Ascending aorta (tissue), 2 donors: ENCODE results near the gene TSHZ3. TPM values are rescaled to one million over a fixed set of nuclear protein-coding genes. Genes with fewer than 3 reads are reported as not detected.

Source experiments
- DNase-seq, 2 donors: peaks; one replicate each; pipeline ENCODE4 v3.0.0-alpha.2; 2019; ENCODE audit warnings: low spot score in 2 of 2
- H3K27ac ChIP-seq, 2 donors: fragments of 200-600 bp; sonication (generic); one replicate each; pipeline ENCODE4 v1.5.1; 2016 to 2017; ENCODE audit warnings: mild to moderate bottlenecking in 1 of 2
- H3K27me3 ChIP-seq: fragments of 200-600 bp; sonication (generic); one replicate; pipeline ENCODE4 v1.5.1; 2017
- H3K36me3 ChIP-seq, 2 donors: fragments of 200-600 bp; sonication (generic); one replicate each; pipeline ENCODE4 v1.5.1; 2016
- H3K4me1 ChIP-seq, 2 donors: fragments of 200-600 bp; sonication (generic); one replicate each; pipeline ENCODE4 v1.5.1; 2016 to 2017; ENCODE audit warnings: mild to moderate bottlenecking in 1 of 2
- H3K4me3 ChIP-seq, 2 donors: fragments of 200-600 bp; sonication (generic); one replicate each; pipeline ENCODE4 v1.5.1; 2016 to 2017; ENCODE audit warnings: mild to moderate bottlenecking in 1 of 2
- H3K9me3 ChIP-seq, 2 donors: fragments of 200-600 bp; sonication (generic); one replicate each; pipeline ENCODE4 v1.5.1; 2016
- intact Hi-C: fragments of 100-400 bp; cut with DNase I; formaldehyde crosslinking; loops from one replicate; pipeline ENCODE4 v1.15.1; 2023
- total RNA-seq: library from RNA; depleted of rRNA; stranded (reverse); fragments of >200 nt; gene quantifications from one replicate; pipeline ENCODE4 v1.1.0, GENCODE V29; 2016
- TF ChIP-seq, protein P1 (sequence below), 3 experiments: fragments of 200-600 bp in 2 of 3; fragments of 450-650 bp in 1 of 3; sonication (generic) in 2 of 3; IDR thresholded peaks; one replicate each; pipeline ENCODE4 v1.5.1; 2016 to 2019; ENCODE audit warnings: antibody characterized with exemption in 3 of 3, mild to moderate bottlenecking in 1 of 3, moderate library complexity in 1 of 3

Gene TSHZ3
- total RNA-seq, 1 donor from 2014 or later = 9.9 TPM

- Histone ChIP-seq H3K4me1 (no peaks in the 10 kb centered on the region), H3K27ac (no peak overlapping the region), H3K27me3 (no peaks in the 10 kb centered on the region), H3K36me3 (no peaks in the 10 kb centered on the region), H3K9me3 (no peaks in the 10 kb centered on the region), H3K4me3 (no peak overlapping the region)
- TF ChIP-seq, protein P1, sequence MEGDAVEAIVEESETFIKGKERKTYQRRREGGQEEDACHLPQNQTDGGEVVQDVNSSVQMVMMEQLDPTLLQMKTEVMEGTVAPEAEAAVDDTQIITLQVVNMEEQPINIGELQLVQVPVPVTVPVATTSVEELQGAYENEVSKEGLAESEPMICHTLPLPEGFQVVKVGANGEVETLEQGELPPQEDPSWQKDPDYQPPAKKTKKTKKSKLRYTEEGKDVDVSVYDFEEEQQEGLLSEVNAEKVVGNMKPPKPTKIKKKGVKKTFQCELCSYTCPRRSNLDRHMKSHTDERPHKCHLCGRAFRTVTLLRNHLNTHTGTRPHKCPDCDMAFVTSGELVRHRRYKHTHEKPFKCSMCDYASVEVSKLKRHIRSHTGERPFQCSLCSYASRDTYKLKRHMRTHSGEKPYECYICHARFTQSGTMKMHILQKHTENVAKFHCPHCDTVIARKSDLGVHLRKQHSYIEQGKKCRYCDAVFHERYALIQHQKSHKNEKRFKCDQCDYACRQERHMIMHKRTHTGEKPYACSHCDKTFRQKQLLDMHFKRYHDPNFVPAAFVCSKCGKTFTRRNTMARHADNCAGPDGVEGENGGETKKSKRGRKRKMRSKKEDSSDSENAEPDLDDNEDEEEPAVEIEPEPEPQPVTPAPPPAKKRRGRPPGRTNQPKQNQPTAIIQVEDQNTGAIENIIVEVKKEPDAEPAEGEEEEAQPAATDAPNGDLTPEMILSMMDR (IDR thresholded peaks at IDR 0.05) = no peak
- no peak for DNase-seq
- intact Hi-C loops = no loop called here
These were observed 94.6 kb downstream of the TSHZ3 start for GRCh38 chr19:31254611-31255010.

DNA sequence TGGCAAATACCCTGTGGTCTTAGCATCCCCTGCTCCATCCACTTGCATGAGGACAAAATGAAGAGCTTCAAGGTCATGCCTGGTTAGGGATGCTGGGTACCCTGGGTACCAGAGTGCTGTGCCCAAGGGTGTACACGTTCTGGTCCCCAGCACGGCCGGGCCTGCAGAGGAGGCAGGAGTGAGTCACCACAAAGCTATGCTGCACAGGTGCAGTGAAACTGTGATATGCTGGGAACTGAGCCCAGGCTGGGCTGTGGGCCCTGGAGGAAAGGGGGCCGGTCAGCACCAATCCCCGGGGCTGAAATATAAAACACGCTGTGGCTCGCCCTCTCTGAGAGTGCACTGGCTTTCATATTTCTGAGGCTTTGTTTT, 95.1 kb downstream of the TSHZ3 start:
- intact Hi-C loops = no loop called here
- H3K27ac ChIP-seq = no peak overlapping the region
- TF ChIP-seq, protein P1 (IDR thresholded peaks at IDR 0.05) = no peak
- DNase-seq = no peak
- H3K27me3 ChIP-seq = no peaks in the 10 kb centered on the region
- no peaks in the 10 kb centered on the region for H3K4me1 ChIP-seq
- H3K9me3 ChIP-seq = no peaks in the 10 kb centered on the region
- no peak overlapping the region for H3K4me3 ChIP-seq
- H3K36me3 ChIP-seq = no peaks in the 10 kb centered on the region

DNA sequence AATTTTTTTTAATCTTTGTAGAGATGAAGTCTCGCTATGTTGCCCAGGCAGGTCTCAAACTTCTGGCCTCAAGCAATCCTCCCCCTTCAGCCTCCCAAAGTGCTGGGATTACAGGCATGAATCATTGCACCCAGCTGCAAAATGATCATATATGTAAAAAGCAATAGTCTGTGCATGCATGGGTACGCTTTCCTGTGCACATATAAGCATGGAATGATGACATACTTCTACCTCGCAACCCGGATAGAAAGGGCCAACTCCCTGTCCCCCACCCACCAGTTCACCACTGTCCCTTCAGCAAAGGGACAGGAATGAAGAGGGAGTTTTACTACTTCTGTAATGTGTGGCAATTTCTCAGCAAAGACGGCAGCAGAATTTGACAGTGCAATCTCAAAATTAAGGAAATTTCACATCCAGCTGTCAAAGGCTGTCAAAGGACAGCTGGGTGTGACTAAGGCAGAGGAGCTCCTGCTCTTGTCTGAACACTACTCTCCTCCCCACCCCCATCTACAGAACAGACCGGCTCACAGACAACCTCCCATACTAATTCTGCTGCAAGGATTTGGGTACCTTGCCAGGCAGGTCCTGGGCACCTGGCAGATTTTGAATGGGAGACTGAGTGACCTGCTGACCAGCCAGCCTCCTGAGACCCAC, 95.6 kb downstream of the TSHZ3 start:
- Histone ChIP-seq H3K36me3 (no peaks in the 10 kb centered on the region), H3K9me3 (no peaks in the 10 kb centered on the region), H3K4me1 (no peaks in the 10 kb centered on the region), H3K27me3 (no peaks in the 10 kb centered on the region), H3K4me3 (no peak overlapping the region), H3K27ac (no peak overlapping the region)
- intact Hi-C loops = no loop called here
- TF ChIP-seq, protein P1 (IDR thresholded peaks at IDR 0.05) = no peak
- no peak for DNase-seq

GRCh38 chr19:31252441-31252840, 96.8 kb downstream of the TSHZ3 start:
- H3K4me3 ChIP-seq = no peak overlapping the region
- H3K27ac ChIP-seq = no peak overlapping the region
- TF ChIP-seq, protein P1 (IDR thresholded peaks at IDR 0.05) = no peak
- no peaks in the 10 kb centered on the region for H3K36me3 ChIP-seq
- no peaks in the 10 kb centered on the region for H3K27me3 ChIP-seq
- H3K4me1 ChIP-seq = no peaks in the 10 kb centered on the region
- H3K9me3 ChIP-seq = no peaks in the 10 kb centered on the region
- intact Hi-C loops = no loop called here
- DNase-seq = no peak

GRCh38 chr19:31249217-31249616, 100.0 kb downstream of the TSHZ3 start:
- H3K9me3 ChIP-seq = no peaks in the 10 kb centered on the region
- no peak overlapping the region for H3K4me3 ChIP-seq
- no peak for DNase-seq
- TF ChIP-seq, protein P1 (IDR thresholded peaks at IDR 0.05) = no peak
- H3K27me3 ChIP-seq = no peaks in the 10 kb centered on the region
- H3K4me1 ChIP-seq = no peaks in the 10 kb centered on the region
- intact Hi-C loops = no loop called here
- H3K27ac ChIP-seq = no peak overlapping the region
- no peaks in the 10 kb centered on the region for H3K36me3 ChIP-seq

GRCh38 chr19:31235806-31236205, 113.4 kb downstream of the TSHZ3 start:
- no peak for DNase-seq
- no peaks in the 10 kb centered on the region for H3K9me3 ChIP-seq
- intact Hi-C loops = no loop called here
- H3K36me3 ChIP-seq = no peaks in the 10 kb centered on the region
- no peaks in the 10 kb centered on the region for H3K27me3 ChIP-seq
- TF ChIP-seq, protein P1 (IDR thresholded peaks at IDR 0.05) = no peak
- H3K4me3 ChIP-seq = no peak overlapping the region
- no peak overlapping the region for H3K27ac ChIP-seq
- no peaks in the 10 kb centered on the region for H3K4me1 ChIP-seq
